ENCODE data around the gene CGB7. TPM values are rescaled to one million over a fixed set of nuclear protein-coding genes. Genes with fewer than 3 reads are reported as not detected.
"Not testable (repeated sequence)": the region's sequence is repeated elsewhere in the genome, so short reads cannot be mapped to it uniquely, and the experiment has no call there.

CGB7 gene
- total RNA-seq, 1 donor from 2014 or later: not detected

- DNase-seq: no peak
- Mint-ChIP-seq H3K9me3 (ENCODE audit: unreplicated experiment) (peaks cover 3% of the 10 kb centered on the region), H3K36me3 (ENCODE audit: unreplicated experiment) (peaks cover 3% of the 10 kb centered on the region), H3K27me3 (ENCODE audit: unreplicated experiment) (no peaks in the 10 kb centered on the region), H3K4me3 (ENCODE audit: unreplicated experiment) (no peak overlapping the region), H3K27ac (ENCODE audit: unreplicated experiment) (no peak overlapping the region), H3K4me1 (ENCODE audit: low read depth, unreplicated experiment) (no peaks in the 10 kb centered on the region)
- TF ChIP-seq CTCF (IDR thresholded peaks at IDR 0.05; ENCODE audit: partially characterized antibody, unreplicated experiment): no peak
These were observed 15.4 kb downstream of the CGB7 start for GRCh38 chr19:49042177-49042576.

GRCh38 chr19:49039736-49040135, 17.8 kb downstream of the CGB7 start:
- H3K27me3 Mint-ChIP-seq (ENCODE audit: unreplicated experiment); H3K4me1 Mint-ChIP-seq (ENCODE audit: low read depth, unreplicated experiment); H3K27ac Mint-ChIP-seq (ENCODE audit: unreplicated experiment); DNase-seq; H3K4me3 Mint-ChIP-seq (ENCODE audit: unreplicated experiment); H3K36me3 Mint-ChIP-seq (ENCODE audit: unreplicated experiment); H3K9me3 Mint-ChIP-seq (ENCODE audit: unreplicated experiment): not testable (repeated sequence)

GRCh38 chr19:49038557-49039276, 18.8 kb downstream of the CGB7 start:
- H3K36me3 Mint-ChIP-seq (ENCODE audit: unreplicated experiment); H3K4me3 Mint-ChIP-seq (ENCODE audit: unreplicated experiment); DNase-seq; H3K27me3 Mint-ChIP-seq (ENCODE audit: unreplicated experiment); H3K4me1 Mint-ChIP-seq (ENCODE audit: low read depth, unreplicated experiment); H3K27ac Mint-ChIP-seq (ENCODE audit: unreplicated experiment); H3K9me3 Mint-ChIP-seq (ENCODE audit: unreplicated experiment): not testable (repeated sequence)

- not testable (repeated sequence) for DNase-seq; H3K9me3 Mint-ChIP-seq (ENCODE audit: unreplicated experiment); H3K36me3 Mint-ChIP-seq (ENCODE audit: unreplicated experiment); H3K27me3 Mint-ChIP-seq (ENCODE audit: unreplicated experiment); H3K4me3 Mint-ChIP-seq (ENCODE audit: unreplicated experiment); H3K4me1 Mint-ChIP-seq (ENCODE audit: low read depth, unreplicated experiment); H3K27ac Mint-ChIP-seq (ENCODE audit: unreplicated experiment)
These were observed 19.4 kb downstream of the CGB7 start for GRCh38 chr19:49038111-49038510.

- H3K27ac Mint-ChIP-seq (ENCODE audit: unreplicated experiment); H3K4me1 Mint-ChIP-seq (ENCODE audit: low read depth, unreplicated experiment); H3K36me3 Mint-ChIP-seq (ENCODE audit: unreplicated experiment); H3K9me3 Mint-ChIP-seq (ENCODE audit: unreplicated experiment); DNase-seq; H3K27me3 Mint-ChIP-seq (ENCODE audit: unreplicated experiment); H3K4me3 Mint-ChIP-seq (ENCODE audit: unreplicated experiment): not testable (repeated sequence)
- TF ChIP-seq CTCF (IDR thresholded peaks at IDR 0.05; ENCODE audit: partially characterized antibody, unreplicated experiment): peak; percentile 56
These were observed 20.7 kb downstream of the CGB7 start, which contains the start of gene CGB1 for GRCh38 chr19:49036815-49037214. TSS of gene CGB1 (minus strand) at chr19:49036895. CDS start at chr19:49036711, 184 bp downstream.

- H3K4me1 Mint-ChIP-seq (ENCODE audit: low read depth, unreplicated experiment); H3K27ac Mint-ChIP-seq (ENCODE audit: unreplicated experiment); DNase-seq; H3K36me3 Mint-ChIP-seq (ENCODE audit: unreplicated experiment); H3K27me3 Mint-ChIP-seq (ENCODE audit: unreplicated experiment); H3K4me3 Mint-ChIP-seq (ENCODE audit: unreplicated experiment); H3K9me3 Mint-ChIP-seq (ENCODE audit: unreplicated experiment): not testable (repeated sequence)
- peak; percentile 54 for TF ChIP-seq CTCF (IDR thresholded peaks at IDR 0.05; ENCODE audit: partially characterized antibody, unreplicated experiment)
These were observed 25.8 kb downstream of the CGB7 start, which contains the start of gene CGB2 for GRCh38 chr19:49031642-49032301. TSS of gene CGB2 (plus strand) at chr19:49031890. CDS start at chr19:49032096, 206 bp downstream.

- not testable (repeated sequence) for H3K9me3 Mint-ChIP-seq (ENCODE audit: unreplicated experiment); H3K36me3 Mint-ChIP-seq (ENCODE audit: unreplicated experiment); H3K4me3 Mint-ChIP-seq (ENCODE audit: unreplicated experiment); DNase-seq; H3K4me1 Mint-ChIP-seq (ENCODE audit: low read depth, unreplicated experiment); H3K27ac Mint-ChIP-seq (ENCODE audit: unreplicated experiment); H3K27me3 Mint-ChIP-seq (ENCODE audit: unreplicated experiment)
These were observed 27.2 kb downstream of the CGB7 start for GRCh38 chr19:49030323-49030722.

- not testable (repeated sequence) for H3K4me3 Mint-ChIP-seq (ENCODE audit: unreplicated experiment); H3K36me3 Mint-ChIP-seq (ENCODE audit: unreplicated experiment); DNase-seq; H3K9me3 Mint-ChIP-seq (ENCODE audit: unreplicated experiment); H3K4me1 Mint-ChIP-seq (ENCODE audit: low read depth, unreplicated experiment); H3K27me3 Mint-ChIP-seq (ENCODE audit: unreplicated experiment); H3K27ac Mint-ChIP-seq (ENCODE audit: unreplicated experiment)
These were observed 27.8 kb downstream of the CGB7 start for GRCh38 chr19:49029749-49030148.

- H3K4me1 Mint-ChIP-seq (ENCODE audit: low read depth, unreplicated experiment); H3K36me3 Mint-ChIP-seq (ENCODE audit: unreplicated experiment); H3K27ac Mint-ChIP-seq (ENCODE audit: unreplicated experiment); H3K4me3 Mint-ChIP-seq (ENCODE audit: unreplicated experiment); DNase-seq; H3K27me3 Mint-ChIP-seq (ENCODE audit: unreplicated experiment); H3K9me3 Mint-ChIP-seq (ENCODE audit: unreplicated experiment): not testable (repeated sequence)
These were observed 28.9 kb downstream of the CGB7 start for GRCh38 chr19:49028686-49029085.

Measured in glutamatergic neuron (in vitro differentiated cells).